ELR (cell line): Measurements from ENCODE around the gene SACS.
"Not testable (repeated sequence)": the region's sequence is repeated elsewhere in the genome, so short reads cannot be mapped to it uniquely, and the experiment has no call there.

Experiments used
- DNase-seq: peaks from one replicate; pipeline ENCODE4 v3.0.0-alpha.2; 2015; ENCODE audit warnings: low read depth

The SACS gene

GRCh38 chr13:23359882-23360281, 73.6 kb downstream of the SACS start:
- no peak for DNase-seq

- DNase-seq = no peak
These were observed 76.2 kb downstream of the SACS start for GRCh38 chr13:23357349-23357748.

- DNase-seq = no peak
These were observed 77.1 kb downstream of the SACS start for GRCh38 chr13:23356368-23356767.

- no peak for DNase-seq
These were observed 79.0 kb downstream of the SACS start for GRCh38 chr13:23354520-23354919.

- no peak for DNase-seq
These were observed 81.3 kb downstream of the SACS start for GRCh38 chr13:23352161-23352560.

GRCh38 chr13:23350009-23350408, 83.5 kb downstream of the SACS start:
- no peak for DNase-seq

GRCh38 chr13:23349161-23349897, 84.2 kb downstream of the SACS start:
- no peak for DNase-seq

GRCh38 chr13:23348262-23349127, 85.0 kb downstream of the SACS start:
- DNase-seq = no peak

GRCh38 chr13:23347601-23348000, 85.9 kb downstream of the SACS start:
- DNase-seq = no peak

GRCh38 chr13:23344931-23345595, 88.4 kb downstream of the SACS start:
- no peak for DNase-seq

GRCh38 chr13:23339225-23339624, 94.3 kb downstream of the SACS start:
- no peak for DNase-seq

- DNase-seq = no peak
These were observed 103.1 kb downstream of the SACS start for GRCh38 chr13:23330356-23330755.

- DNase-seq = no peak
These were observed 108.3 kb downstream of the SACS start for GRCh38 chr13:23325191-23325590.

GRCh38 chr13:23323946-23324709, 109.4 kb downstream of the SACS start:
- no peak for DNase-seq

- no peak for DNase-seq
These were observed 110.9 kb downstream of the SACS start for GRCh38 chr13:23322353-23323336.

GRCh38 chr13:23321535-23322241, 111.8 kb downstream of the SACS start:
- DNase-seq = peak; percentile 96

- no peak for DNase-seq
These were observed 112.5 kb downstream of the SACS start for GRCh38 chr13:23320926-23321534.

GRCh38 chr13:23319883-23320224, 113.6 kb downstream of the SACS start:
- no peak for DNase-seq

- DNase-seq = not testable (repeated sequence)
These were observed 118.7 kb downstream of the SACS start for GRCh38 chr13:23314837-23315236.

GRCh38 chr13:23292586-23292985, 140.9 kb downstream of the SACS start:
- no peak for DNase-seq
